Thyroid gland (tissue), 4 donors: ENCODE results near the gene MAP1LC3A.

Source experiments
- CTCF ChIP-seq, 6 experiments: fragments of 200-600 bp in 3 of 6; fragments of 450-650 bp in 3 of 6; sonication (generic) in 3 of 6; IDR thresholded peaks; one replicate each; pipeline ENCODE4 v1.5.1; 2016 to 2019; ENCODE audit warnings: antibody characterized with exemption in 6 of 6, mild to moderate bottlenecking in 2 of 6, inconsistent platforms in 1 of 6, moderate library complexity in 1 of 6
- POLR2A ChIP-seq, 2 donors: fragments of 450-650 bp; IDR thresholded peaks; one replicate each; pipeline ENCODE4 v1.6.1; 2017; ENCODE audit warnings: antibody characterized with exemption in 2 of 2, mild to moderate bottlenecking in 2 of 2, moderate library complexity in 1 of 2

DNA sequence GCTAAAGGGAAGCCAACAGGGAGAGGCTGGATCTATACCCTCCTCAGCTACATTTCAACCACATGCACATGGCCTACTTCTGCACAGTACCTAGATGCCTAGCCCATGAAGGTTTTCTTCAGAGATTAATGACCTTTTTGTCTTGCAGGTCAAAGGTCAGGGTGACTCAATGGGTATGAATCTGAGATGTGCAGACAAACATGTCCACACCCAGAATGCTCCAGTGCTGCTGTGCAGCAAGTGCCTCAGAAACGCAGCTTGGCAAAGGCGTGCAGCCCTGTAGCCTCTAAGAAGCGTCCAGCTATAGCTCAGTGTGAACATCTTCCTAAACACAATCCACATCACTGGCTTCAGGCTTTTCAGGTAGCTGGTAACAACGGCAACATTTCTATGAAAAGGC lies 24.4 kb downstream of the MAP1LC3A start:
- no peak for TF ChIP-seq POLR2A (IDR thresholded peaks at IDR 0.05)
- no peak for TF ChIP-seq CTCF (IDR thresholded peaks at IDR 0.05)
